GM21576 (cell line): ENCODE measurements around the gene CITED4.
A peak's percentile ranks its signal among the peaks of the same experiment; 100 is the strongest.

Source experiments
- ATAC-seq: cut with Tn5 transposase; IDR thresholded peaks from one replicate; pipeline ENCODE4 v1.9.1; 2021; ENCODE audit warnings: mild to moderate bottlenecking, moderate library complexity; ENCODE audit not compliant: unreplicated experiment

The CITED4 gene

DNA sequence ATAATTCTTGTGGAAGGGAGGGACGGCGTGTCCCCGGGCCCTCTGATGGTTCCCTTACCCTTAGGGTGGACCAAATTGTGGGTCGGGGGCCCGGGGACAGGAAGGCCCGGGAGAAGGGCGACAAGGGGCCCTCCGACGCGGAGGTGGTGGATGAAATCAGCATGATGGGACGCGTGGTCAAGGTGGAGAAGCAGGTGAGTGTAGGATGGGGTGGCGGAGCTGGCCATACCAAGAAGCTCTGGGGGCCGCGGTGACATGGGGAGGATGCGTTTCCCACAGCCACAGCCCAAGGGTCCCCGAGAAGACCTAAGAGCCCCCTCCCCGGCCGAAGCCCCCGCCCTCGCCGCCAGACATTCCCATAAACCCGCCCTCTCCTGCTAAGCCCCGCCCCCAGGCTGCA, 24.6 kb downstream of the CITED4 start:
- ATAC-seq = no peak

GRCh38 chr1:40836283-40836682, 25.9 kb downstream of the CITED4 start:
- ATAC-seq = no peak

- ATAC-seq = no peak
Measured at GRCh38 chr1:40834968-40835545, 27.1 kb downstream of the CITED4 start.

DNA sequence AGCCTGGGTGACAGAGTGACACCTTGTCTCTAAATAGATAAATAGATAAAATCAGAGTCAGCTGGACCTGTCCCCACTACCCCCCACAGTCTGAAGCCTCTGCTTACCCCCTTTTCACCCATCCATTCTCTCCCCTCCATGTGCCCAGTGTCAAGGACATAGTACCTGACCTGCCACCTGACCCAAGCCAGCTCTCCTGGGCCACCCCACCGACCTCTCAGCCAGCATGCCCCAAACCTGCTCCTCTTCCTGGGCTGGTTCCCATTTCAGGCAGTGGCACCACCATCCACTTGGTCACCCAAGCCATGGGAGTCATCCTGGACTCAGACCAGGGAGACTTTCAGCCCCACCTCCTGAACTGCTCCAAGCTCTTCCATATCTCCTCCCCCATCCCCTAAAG, 28.2 kb downstream of the CITED4 start:
- no peak for ATAC-seq

DNA sequence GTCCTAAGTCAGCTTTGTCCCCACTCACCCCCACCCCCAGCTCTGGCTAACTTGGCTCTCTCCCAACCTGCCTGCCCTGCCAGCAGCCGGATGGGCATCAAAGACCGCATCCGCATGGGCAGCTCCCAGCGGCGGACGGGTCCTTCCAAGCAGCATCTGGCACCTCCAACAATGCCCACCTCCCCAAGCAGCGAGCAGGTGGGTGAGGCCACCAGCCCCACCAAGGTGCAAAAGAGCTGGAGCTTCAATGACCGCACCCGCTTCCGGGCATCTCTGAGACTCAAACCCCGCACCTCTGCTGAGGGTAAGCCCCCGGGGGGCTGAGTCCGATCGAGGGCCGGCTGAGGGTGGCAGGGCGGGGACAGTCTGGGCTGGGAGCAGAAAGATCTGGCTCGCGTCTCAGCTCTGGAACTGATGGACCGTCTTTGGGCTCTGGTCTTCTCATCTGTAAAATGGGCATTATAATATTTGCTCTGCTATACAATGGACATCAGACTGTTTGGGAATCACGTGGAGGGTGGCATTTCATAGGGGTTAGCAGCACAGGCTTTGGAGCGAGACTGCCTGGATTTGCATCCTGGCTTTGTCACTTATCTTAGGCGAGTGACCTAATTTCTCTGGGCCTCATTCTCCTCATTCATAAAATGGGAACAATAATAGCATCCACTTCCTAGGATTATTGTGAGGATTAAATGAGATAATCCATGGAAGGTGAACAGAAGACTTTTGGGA, 31.0 kb downstream of the CITED4 start:
- no peak for ATAC-seq

GRCh38 chr1:40830419-40830943, 31.7 kb downstream of the CITED4 start:
- ATAC-seq = no peak

DNA sequence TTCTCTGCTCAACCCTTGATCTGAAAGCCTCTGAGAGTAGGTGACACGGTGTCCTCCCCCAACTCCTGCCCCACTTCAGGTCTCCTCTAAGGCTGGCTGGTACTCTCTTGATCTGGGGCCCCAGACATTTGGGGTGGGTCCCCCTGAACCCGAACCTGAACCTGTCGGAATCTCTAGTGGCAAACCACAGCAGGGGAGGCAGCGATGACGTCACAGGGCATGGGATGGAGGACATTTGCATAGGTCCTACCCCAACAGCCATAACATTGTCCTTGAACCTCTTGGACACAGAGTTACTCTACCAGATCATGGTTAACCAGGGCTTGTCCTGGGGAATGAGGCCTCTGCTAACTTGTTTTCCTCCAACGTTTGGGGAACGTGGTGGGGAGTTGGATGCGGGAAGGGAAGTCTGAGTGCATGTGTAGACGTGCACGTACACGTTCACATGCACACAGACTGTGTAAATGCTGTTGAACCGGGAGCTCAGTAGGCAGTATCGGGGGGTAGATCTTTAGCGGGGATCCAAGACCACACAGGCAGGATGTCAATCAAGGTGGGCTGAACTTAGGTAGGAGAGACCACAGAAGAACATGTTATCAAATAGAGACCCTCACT, 32.4 kb downstream of the CITED4 start:
- ATAC-seq = no peak

DNA sequence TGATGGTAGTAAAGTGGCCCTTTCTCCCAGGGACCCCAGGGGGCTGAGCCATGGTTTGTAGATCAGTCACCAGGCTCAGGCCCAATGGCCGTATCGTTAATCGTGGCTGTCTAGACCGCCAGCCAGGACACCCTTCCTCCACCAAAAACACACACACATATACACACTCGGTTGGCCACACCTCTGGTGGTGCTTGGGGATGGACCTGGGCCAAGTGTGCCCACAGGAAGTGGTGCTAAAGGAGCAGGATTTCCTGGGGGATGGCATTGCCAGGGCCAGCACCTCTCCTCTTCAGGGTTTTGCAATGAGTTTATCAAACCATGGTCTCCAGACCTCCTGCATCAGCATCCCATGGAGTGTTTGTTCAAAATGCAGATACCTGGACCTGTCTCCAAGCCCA, 36.2 kb downstream of the CITED4 start:
- no peak for ATAC-seq

GRCh38 chr1:40825435-40825788, 36.8 kb downstream of the CITED4 start:
- no peak for ATAC-seq

- ATAC-seq = no peak
Measured at GRCh38 chr1:40824591-40825434, 37.4 kb downstream of the CITED4 start.

- no peak for ATAC-seq
Measured at GRCh38 chr1:40823983-40824382, 38.2 kb downstream of the CITED4 start.

DNA sequence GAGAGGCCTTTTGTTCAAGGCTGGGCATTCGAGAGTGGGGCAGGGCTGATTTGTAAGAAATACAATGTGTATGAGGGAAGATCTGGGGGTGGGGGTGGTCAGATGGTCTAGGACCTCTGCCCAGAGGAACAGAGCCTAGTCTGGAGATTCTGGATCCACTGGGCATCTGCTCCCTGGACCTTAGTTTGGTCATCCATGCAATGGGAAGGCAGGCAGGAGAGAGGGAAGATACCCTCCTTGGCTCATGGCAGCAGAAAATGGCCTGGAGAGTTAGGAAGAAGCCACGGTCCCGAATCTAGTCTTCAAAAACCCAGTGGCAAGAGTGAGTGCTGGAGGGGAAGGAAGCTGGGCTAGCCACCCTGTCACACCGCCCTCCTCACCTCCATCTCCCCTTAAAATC, 38.8 kb downstream of the CITED4 start:
- ATAC-seq = no peak

- ATAC-seq = no peak
Measured at GRCh38 chr1:40822890-40823289, 39.3 kb downstream of the CITED4 start.

- ATAC-seq = no peak
Measured at GRCh38 chr1:40820911-40821693, 41.1 kb downstream of the CITED4 start.

GRCh38 chr1:40820251-40820797, 41.8 kb downstream of the CITED4 start:
- ATAC-seq = no peak

DNA sequence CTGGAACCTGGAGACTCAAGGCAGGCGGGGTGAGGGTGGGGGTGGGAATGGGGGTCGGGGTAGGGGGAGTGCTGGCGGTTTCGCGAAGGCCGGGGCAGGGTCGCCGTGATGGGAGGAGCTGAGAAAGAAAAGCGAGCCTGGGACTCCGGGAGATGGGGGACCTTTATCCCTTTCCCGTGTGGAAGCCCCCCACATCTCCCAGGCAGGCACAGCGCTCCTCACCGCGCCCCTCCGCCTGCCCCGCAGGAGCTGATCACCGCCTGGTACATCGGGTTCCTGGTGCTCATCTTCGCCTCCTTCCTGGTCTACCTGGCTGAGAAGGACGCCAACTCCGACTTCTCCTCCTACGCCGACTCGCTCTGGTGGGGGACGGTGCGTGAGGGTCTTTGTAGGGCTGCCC, 43.1 kb downstream of the CITED4 start:
- no peak for ATAC-seq

DNA sequence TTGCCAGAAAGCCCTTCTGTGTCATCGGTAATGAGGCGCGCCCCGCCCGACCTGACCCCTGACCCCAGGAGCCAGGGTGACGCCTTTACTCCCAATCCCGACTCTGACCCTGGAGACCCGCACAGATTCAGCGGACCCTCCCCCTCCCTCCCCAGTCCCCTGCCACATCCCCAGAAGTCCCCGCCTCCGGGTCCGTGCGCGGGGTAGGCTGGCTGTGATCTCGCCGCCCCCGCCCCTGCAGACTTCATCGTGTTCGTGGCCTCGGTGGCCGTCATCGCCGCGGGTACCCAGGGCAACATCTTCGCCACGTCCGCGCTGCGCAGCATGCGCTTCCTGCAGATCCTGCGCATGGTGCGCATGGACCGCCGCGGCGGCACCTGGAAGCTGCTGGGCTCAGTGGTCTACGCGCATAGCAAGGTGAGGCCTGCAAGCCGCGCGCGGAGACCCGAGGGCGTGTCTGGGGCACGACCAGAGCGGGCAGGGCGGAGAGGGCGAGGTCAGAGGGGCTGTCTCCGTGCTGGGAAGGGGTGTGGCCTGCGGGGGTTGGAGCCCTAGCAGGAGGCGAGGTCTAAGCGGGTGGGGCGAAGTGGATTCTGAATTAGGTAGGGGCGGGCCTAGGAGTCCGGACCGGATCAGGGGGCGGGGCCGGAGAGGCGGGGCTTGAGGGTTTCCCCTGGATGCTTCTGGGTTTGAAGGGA, 43.8 kb downstream of the CITED4 start:
- peak; percentile 81 for ATAC-seq

- no peak for ATAC-seq
Measured at GRCh38 chr1:40817791-40818263, 44.3 kb downstream of the CITED4 start.

DNA sequence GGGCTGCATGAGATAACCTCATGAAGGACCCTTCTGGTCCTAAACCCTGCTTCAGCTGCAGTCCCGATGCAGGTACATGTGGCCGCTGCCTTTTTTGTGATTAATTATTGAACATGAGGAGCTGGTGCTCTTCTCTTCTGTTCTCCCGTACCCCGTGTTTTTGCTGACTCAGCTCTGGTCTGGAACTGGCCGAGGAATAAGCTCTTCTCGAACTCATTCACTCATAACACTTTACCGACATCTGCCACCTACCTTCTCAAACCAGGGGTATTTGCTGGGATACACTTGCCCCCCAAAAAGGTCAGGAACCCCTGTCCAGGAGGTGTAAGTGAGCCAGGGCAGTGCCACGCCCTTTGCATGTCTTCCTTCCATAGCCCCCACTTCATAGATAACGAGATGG, 46.7 kb downstream of the CITED4 start:
- ATAC-seq = no peak
